Large intestine (tissue), 3 donors: Measurements from ENCODE around the gene UQCRHL. TPM values are rescaled to one million over a fixed set of nuclear protein-coding genes. Genes with fewer than 3 reads are reported as not detected.
A peak's percentile ranks its signal among the peaks of the same experiment; 100 is the strongest.

Experiments used
- DNase-seq, 2 donors: peaks; one replicate each; pipeline versions ENCODE4 v3.0.0 to v3.0.0-alpha.2; 2013
- H3K27ac ChIP-seq: one replicate; pipeline ENCODE4 v1.5.1; 2013; ENCODE audit warnings: low read length
- H3K27me3 ChIP-seq: 2 replicates; pipeline ENCODE4 v1.6.1; 2013; ENCODE audit warnings: low read length; ENCODE audit not compliant: control insufficient read depth, insufficient read depth
- H3K36me3 ChIP-seq: 2 replicates; pipeline ENCODE4 v1.6.1; 2013; ENCODE audit warnings: low read length; ENCODE audit not compliant: control insufficient read depth, insufficient read depth
- H3K4me1 ChIP-seq: one replicate; pipeline ENCODE4 v1.6.1; 2013; ENCODE audit warnings: low read length; ENCODE audit not compliant: control insufficient read depth, insufficient read depth
- H3K4me3 ChIP-seq: one replicate; pipeline ENCODE4 v1.5.1; 2013; ENCODE audit warnings: low read length
- H3K9me3 ChIP-seq: one replicate; pipeline ENCODE4 v1.6.1; 2013; ENCODE audit warnings: mild to moderate bottlenecking, low read depth, low read length, moderate library complexity; ENCODE audit not compliant: control insufficient read depth
- WGBS: methylation state at CpG from one replicate; pipeline ENCODE4 v1.1.5; 2013; ENCODE audit warnings: low lambda C conversion rate; ENCODE audit not compliant: insufficient coverage; 5-methylcytosine and 5-hydroxymethylcytosine counted together
- polyA plus RNA-seq: library from polyadenylated mRNA; unstranded; fragments of 120-200 nt; gene quantifications from one replicate; pipeline ENCODE4 v1.2.1, GENCODE V29; 2013

UQCRHL gene
- polyA plus RNA-seq, 1 donor = 4.1 TPM

- Histone ChIP-seq H3K4me1 (no peaks in the 10 kb centered on the region), H3K36me3 (no peaks in the 10 kb centered on the region), H3K4me3 (no peak overlapping the region), H3K27me3 (no peaks in the 10 kb centered on the region), H3K9me3 (no peaks in the 10 kb centered on the region), H3K27ac (no peak overlapping the region)
- WGBS = no CpG with 5 or more reads among the region's 3 CpGs
- no peak for DNase-seq
Measured at GRCh38 chr1:15820478-15820877, 13.0 kb upstream of the UQCRHL start.

DNA sequence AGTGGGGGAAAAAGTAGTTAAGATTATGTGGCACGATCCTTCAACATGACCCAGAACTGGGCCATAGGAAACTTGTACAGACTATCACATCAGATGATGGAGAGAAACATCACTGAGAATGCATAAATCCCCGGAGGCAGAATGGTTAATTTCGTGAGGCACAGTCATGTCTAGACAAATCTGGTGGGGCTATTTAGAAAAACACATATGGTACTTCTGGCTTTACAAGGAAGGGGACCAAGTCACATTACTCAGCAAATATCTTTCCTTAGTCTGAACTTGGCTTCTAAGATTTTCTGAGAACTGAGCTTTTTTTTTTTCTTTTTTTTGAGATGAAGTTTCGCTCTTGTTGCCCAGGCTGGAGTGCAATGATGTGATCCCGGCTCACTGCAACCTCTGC lies 9.2 kb upstream of the UQCRHL start:
- Histone ChIP-seq H3K27me3 (no peaks in the 10 kb centered on the region), H3K4me1 (no peaks in the 10 kb centered on the region), H3K9me3 (no peaks in the 10 kb centered on the region), H3K27ac (no peak overlapping the region), H3K4me3 (no peak overlapping the region), H3K36me3 (no peaks in the 10 kb centered on the region)
- no peak for DNase-seq
- no CpG with 5 or more reads among the region's 5 CpGs for WGBS

- no peak for DNase-seq
- no CpG with 5 or more reads among the region's 1 CpG for WGBS
- H3K27ac ChIP-seq = no peak overlapping the region
- no peaks in the 10 kb centered on the region for H3K36me3 ChIP-seq
- no peaks in the 10 kb centered on the region for H3K27me3 ChIP-seq
- H3K9me3 ChIP-seq = no peaks in the 10 kb centered on the region
- no peaks in the 10 kb centered on the region for H3K4me1 ChIP-seq
- no peak overlapping the region for H3K4me3 ChIP-seq
Measured at GRCh38 chr1:15810073-15810472, 2.6 kb upstream of the UQCRHL start.

- H3K4me1 ChIP-seq = no peaks in the 10 kb centered on the region
- WGBS = no CpG with 5 or more reads among the region's 1 CpG
- H3K4me3 ChIP-seq = no peak overlapping the region
- H3K27me3 ChIP-seq = no peaks in the 10 kb centered on the region
- no peak for DNase-seq
- H3K36me3 ChIP-seq = no peaks in the 10 kb centered on the region
- no peaks in the 10 kb centered on the region for H3K9me3 ChIP-seq
- no peak overlapping the region for H3K27ac ChIP-seq
Measured at GRCh38 chr1:15808955-15809354, 1.5 kb upstream of the UQCRHL start.

DNA sequence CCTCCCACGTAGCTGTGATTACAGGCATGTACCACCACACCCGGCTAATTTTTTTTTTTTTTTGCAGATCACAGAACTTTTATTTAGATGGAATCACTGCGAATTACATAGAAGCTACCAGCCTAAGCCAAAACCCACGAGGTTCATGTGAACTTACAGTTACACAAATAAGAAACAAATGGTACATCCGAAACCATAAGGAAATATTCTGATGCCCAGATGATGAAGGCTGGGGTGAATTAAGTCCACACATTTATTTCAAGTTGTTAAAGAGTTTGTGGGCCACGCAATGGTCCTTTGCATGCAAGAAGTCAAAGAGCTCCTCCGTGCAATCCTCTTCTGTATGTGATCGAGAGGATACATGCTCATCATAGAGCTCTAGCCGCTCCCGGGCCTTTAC lies 328 bp downstream of the UQCRHL start:
- no peaks in the 10 kb centered on the region for H3K9me3 ChIP-seq
- DNase-seq = no peak
- no peak overlapping the region for H3K4me3 ChIP-seq
- no peak overlapping the region for H3K27ac ChIP-seq
- H3K27me3 ChIP-seq = no peaks in the 10 kb centered on the region
- no CpG with 5 or more reads among the region's 10 CpGs for WGBS
- H3K36me3 ChIP-seq = no peaks in the 10 kb centered on the region
- peaks cover 1% of the 10 kb centered on the region for H3K4me1 ChIP-seq

DNA sequence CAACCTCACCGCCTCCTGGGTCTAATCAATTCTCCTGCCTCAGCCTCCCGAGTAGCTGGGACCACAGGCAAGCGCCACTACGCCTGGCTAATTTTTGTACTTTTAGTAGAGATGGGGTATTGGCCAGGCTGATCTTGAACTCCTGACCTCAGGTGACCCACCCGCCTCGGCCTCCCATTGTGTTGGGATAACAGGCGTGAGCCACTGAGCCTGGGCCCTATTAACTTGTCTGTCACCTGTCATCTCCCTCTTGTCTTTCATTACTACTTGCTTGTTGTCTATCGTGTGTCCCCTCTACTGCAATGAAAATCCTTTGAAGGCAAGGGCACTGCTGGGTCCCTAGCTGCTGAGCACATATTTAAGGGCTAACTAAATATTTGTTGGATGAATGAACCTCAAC lies 3.4 kb downstream of the UQCRHL start:
- H3K27me3 ChIP-seq = no peaks in the 10 kb centered on the region
- no peak overlapping the region for H3K4me3 ChIP-seq
- no peak overlapping the region for H3K27ac ChIP-seq
- H3K4me1 ChIP-seq = peaks cover 24% of the 10 kb centered on the region
- DNase-seq = no peak
- 59% methylated on average over 3 of the region's 8 CpGs for WGBS
- no peaks in the 10 kb centered on the region for H3K36me3 ChIP-seq
- no peaks in the 10 kb centered on the region for H3K9me3 ChIP-seq

- Histone ChIP-seq H3K27me3 (no peaks in the 10 kb centered on the region), H3K27ac (no peak overlapping the region), H3K4me3 (no peak overlapping the region), H3K36me3 (no peaks in the 10 kb centered on the region), H3K9me3 (no peaks in the 10 kb centered on the region), H3K4me1 (peaks cover 26% of the 10 kb centered on the region)
- WGBS = no CpG with 5 or more reads among the region's 4 CpGs
- DNase-seq = no peak
Measured at GRCh38 chr1:15803380-15803779, 4.1 kb downstream of the UQCRHL start.

GRCh38 chr1:15802234-15802965 lies 5.0 kb downstream of the UQCRHL start:
- no peak overlapping the region for H3K27ac ChIP-seq
- DNase-seq = no peak
- H3K4me1 ChIP-seq = peaks cover 26% of the 10 kb centered on the region
- H3K36me3 ChIP-seq = no peaks in the 10 kb centered on the region
- H3K9me3 ChIP-seq = no peaks in the 10 kb centered on the region
- H3K27me3 ChIP-seq = no peaks in the 10 kb centered on the region
- WGBS = no CpG with 5 or more reads among the region's 17 CpGs
- H3K4me3 ChIP-seq = no peak overlapping the region

DNA sequence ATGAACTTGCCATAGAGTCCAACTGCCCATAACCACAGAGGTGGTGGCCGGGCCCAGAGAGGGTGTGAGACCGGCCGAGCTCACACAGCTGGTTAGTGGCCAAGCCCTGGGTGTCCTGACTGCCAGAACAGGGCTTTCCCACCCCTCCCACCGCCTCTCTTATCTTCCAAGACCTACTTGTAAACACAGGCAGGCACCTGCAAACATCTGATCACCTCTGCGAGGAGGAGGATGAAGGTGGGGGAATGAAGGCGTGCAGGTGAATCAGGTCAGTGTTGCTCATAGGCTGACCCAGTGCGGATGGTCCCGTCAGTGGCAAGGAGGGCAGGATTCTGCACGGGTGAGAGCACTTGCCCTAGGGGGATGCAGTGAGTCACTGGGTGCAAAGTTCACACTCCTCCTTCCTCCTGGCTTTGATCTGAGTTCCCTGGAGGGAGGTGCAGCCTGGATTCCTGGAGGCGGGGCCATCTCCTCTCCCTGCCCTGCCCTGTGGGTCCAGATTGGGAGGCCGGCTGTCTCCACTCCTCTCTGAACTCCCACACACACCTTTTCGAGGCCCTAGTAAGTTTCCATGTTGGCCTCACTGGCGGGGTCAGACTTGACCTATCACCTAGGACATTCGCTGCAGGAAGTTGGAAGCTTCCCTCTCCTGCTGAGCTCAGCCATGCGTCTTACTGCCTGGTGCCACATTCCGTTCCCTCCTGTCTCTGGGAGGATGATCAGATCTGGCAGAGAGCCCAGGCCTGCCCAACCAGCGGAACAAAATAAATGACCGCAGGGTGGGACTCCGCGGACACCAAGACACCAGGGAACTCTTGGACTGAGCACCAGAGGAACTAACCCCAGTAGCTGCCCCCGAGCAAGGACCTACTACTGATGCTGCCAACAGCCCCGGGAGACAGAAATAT lies 7.3 kb downstream of the UQCRHL start:
- Histone ChIP-seq H3K9me3 (no peaks in the 10 kb centered on the region), H3K36me3 (no peaks in the 10 kb centered on the region), H3K27me3 (no peaks in the 10 kb centered on the region), H3K4me3 (no peak overlapping the region), H3K4me1 (peaks cover 40% of the 10 kb centered on the region), H3K27ac (peak overlapping the region; percentile 64)
- no CpG with 5 or more reads among the region's 22 CpGs for WGBS
- DNase-seq = peak; percentile 94 to 97

- Histone ChIP-seq H3K36me3 (no peaks in the 10 kb centered on the region), H3K9me3 (no peaks in the 10 kb centered on the region), H3K4me1 (peaks cover 47% of the 10 kb centered on the region), H3K4me3 (no peak overlapping the region), H3K27me3 (no peaks in the 10 kb centered on the region), H3K27ac (peak overlapping the region; percentile 64)
- peak in 1 of 2 donors; percentile 42 for DNase-seq
- no CpG with 5 or more reads among the region's 9 CpGs for WGBS
Measured at GRCh38 chr1:15799004-15799867, 8.2 kb downstream of the UQCRHL start.
